HFFc6 (cell line): ENCODE results near the gene EFCAB6. TPM values are rescaled to one million over a fixed set of nuclear protein-coding genes. Genes with fewer than 3 reads are reported as not detected.
"Not testable (repeated sequence)": the region's sequence is repeated elsewhere in the genome, so short reads cannot be mapped to it uniquely, and the experiment has no call there.

ENCODE experiments used
- DNase-seq: peaks from one replicate; pipeline ENCODE4 v3.0.0-alpha.2; 2018
- H3K27ac Mint-ChIP-seq: 2 replicates; pipeline ENCODE4 v1.8.0; 2020; ENCODE audit warnings: mild to moderate bottlenecking, mixed read lengths
- H3K27me3 Mint-ChIP-seq: 2 replicates; pipeline ENCODE4 v1.8.0; 2021; ENCODE audit warnings: mild to moderate bottlenecking, moderate library complexity, mixed read lengths; ENCODE audit not compliant: insufficient read depth
- H3K36me3 Mint-ChIP-seq: 2 replicates; pipeline ENCODE4 v1.8.0; 2021; ENCODE audit warnings: low read depth, mixed read lengths
- H3K4me1 Mint-ChIP-seq: 2 replicates; pipeline ENCODE4 v1.8.0; 2020; ENCODE audit warnings: low read depth, mixed read lengths
- H3K4me3 Mint-ChIP-seq: 2 replicates; pipeline ENCODE4 v1.8.0; 2020; ENCODE audit warnings: mild to moderate bottlenecking, moderate library complexity, mixed read lengths
- H3K9me3 Mint-ChIP-seq: 2 replicates; pipeline ENCODE4 v1.8.0; 2020; ENCODE audit warnings: mild to moderate bottlenecking, mixed read lengths
- total RNA-seq, 6 experiments: library from RNA; stranded (reverse); fragmentation: NEBNext Ultra II Directional; extraction: Animal tissue kit (Norgen Biotek cat#: 25700); gene quantifications; 2 replicates in 1 of 6; 3 replicates in 5 of 6; pipeline ENCODE4 v1.2.3, GENCODE V29; 2021
- TF ChIP-seq, protein P1 (sequence below): fragments of 200-600 bp; sonication (generic); IDR thresholded peaks from 2 replicates; pipeline ENCODE4 v1.5.0; 2021; ENCODE audit warnings: antibody characterized with exemption, mild to moderate bottlenecking

The EFCAB6 gene
- total RNA-seq, 6 experiments from 2014 or later, result 0.33 to 0.95 (median 0.64) TPM

- no peaks in the 10 kb centered on the region for H3K4me1 Mint-ChIP-seq
- no peak overlapping the region for H3K4me3 Mint-ChIP-seq
- peaks cover 3% of the 10 kb centered on the region; the same call in 1 of the 2 replicates for H3K27me3 Mint-ChIP-seq
- no peak for DNase-seq
- H3K27ac Mint-ChIP-seq, result no peak overlapping the region
- peaks cover 67% of the 10 kb centered on the region for H3K9me3 Mint-ChIP-seq
- H3K36me3 Mint-ChIP-seq, result peaks cover 10% of the 10 kb centered on the region; the same call in 1 of the 2 replicates
- TF ChIP-seq, protein P1, sequence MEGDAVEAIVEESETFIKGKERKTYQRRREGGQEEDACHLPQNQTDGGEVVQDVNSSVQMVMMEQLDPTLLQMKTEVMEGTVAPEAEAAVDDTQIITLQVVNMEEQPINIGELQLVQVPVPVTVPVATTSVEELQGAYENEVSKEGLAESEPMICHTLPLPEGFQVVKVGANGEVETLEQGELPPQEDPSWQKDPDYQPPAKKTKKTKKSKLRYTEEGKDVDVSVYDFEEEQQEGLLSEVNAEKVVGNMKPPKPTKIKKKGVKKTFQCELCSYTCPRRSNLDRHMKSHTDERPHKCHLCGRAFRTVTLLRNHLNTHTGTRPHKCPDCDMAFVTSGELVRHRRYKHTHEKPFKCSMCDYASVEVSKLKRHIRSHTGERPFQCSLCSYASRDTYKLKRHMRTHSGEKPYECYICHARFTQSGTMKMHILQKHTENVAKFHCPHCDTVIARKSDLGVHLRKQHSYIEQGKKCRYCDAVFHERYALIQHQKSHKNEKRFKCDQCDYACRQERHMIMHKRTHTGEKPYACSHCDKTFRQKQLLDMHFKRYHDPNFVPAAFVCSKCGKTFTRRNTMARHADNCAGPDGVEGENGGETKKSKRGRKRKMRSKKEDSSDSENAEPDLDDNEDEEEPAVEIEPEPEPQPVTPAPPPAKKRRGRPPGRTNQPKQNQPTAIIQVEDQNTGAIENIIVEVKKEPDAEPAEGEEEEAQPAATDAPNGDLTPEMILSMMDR, result no peak
These were observed 145.6 kb downstream of the EFCAB6 start for GRCh38 chr22:43666457-43666856.

- Mint-ChIP-seq H3K9me3 (peaks cover 68% of the 10 kb centered on the region), H3K4me1 (no peaks in the 10 kb centered on the region), H3K27me3 (no peaks in the 10 kb centered on the region), H3K27ac (no peak overlapping the region), H3K4me3 (no peak overlapping the region), H3K36me3 (no peaks in the 10 kb centered on the region)
- DNase-seq, result no peak
- TF ChIP-seq, protein P1, result no peak
These were observed 153.3 kb downstream of the EFCAB6 start for GRCh38 chr22:43658823-43659222.

DNA sequence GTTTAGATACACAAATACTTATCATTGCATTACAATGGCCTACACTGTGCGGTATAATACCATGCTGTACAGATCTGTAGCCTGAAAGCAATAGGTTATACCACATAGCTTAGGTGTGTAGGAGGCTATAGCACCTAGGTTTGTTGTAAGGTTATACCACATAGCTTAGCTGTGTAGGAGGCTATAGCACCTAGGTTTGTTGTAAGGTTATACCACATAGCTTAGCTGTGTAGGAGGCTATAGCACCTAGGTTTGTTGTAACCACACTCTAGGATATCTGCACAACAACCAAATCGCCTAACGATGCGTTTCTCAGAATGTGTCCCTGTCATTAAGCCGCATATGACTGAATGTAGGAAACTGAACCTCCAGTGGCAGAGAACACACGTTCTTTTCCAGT lies 155.5 kb downstream of the EFCAB6 start:
- peaks cover 70% of the 10 kb centered on the region for H3K9me3 Mint-ChIP-seq
- H3K4me1 Mint-ChIP-seq, H3K36me3 Mint-ChIP-seq, H3K4me3 Mint-ChIP-seq, H3K27me3 Mint-ChIP-seq, DNase-seq, H3K27ac Mint-ChIP-seq: not testable (repeated sequence)

DNA sequence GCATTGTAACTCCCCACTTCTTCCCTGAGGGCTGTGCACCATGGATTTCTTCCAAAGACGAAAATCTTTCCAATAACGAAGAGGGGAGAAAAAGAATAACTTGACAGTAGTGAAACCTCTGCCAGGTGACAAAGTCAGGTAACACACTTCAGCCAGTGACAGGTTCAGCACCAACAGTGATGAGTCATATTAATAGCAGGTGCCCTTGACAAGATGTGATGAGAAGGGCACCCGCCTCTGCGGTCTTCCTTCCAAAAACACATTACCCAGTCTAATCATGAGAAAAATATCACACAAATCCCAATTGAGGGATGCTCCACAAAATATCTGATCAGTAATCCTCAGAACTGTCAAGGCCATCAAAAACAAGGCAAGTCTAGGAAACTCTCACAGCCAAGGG lies 157.8 kb downstream of the EFCAB6 start:
- Mint-ChIP-seq H3K4me1 (no peaks in the 10 kb centered on the region), H3K27ac (no peak overlapping the region), H3K36me3 (peaks cover 9% of the 10 kb centered on the region; the same call in 1 of the 2 replicates), H3K4me3 (no peak overlapping the region), H3K9me3 (peaks cover 75% of the 10 kb centered on the region), H3K27me3 (0 out of 2 replicates have a peak, but pooled peaks cover 2% of the 10 kb centered on the region)
- no peak for DNase-seq
- TF ChIP-seq, protein P1, result no peak

DNA sequence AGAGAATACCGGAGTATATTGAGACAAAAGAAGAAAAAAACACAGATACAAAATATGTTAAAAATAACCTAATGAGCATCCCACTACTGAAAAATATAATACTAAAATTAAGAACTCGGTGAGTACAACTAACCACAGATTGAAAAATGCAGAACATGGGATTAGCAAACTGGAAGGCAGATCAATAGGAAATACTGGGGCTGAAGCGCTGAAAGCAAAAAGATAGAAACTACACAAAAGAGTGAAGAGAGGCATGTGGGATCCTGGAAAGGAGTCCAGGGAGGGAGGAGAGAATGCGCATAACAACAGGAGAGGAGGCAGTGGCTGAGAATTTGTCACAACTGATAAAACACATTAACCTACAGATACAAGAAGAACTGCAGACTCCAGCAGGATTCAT lies 159.3 kb downstream of the EFCAB6 start:
- 0 out of 2 replicates have a peak, but pooled peaks cover 2% of the 10 kb centered on the region for H3K27me3 Mint-ChIP-seq
- H3K27ac Mint-ChIP-seq, result no peak overlapping the region
- TF ChIP-seq, protein P1, result no peak
- H3K4me1 Mint-ChIP-seq, result no peaks in the 10 kb centered on the region
- peaks cover 13% of the 10 kb centered on the region; the same call in 1 of the 2 replicates for H3K36me3 Mint-ChIP-seq
- no peak overlapping the region for H3K4me3 Mint-ChIP-seq
- DNase-seq, result no peak
- H3K9me3 Mint-ChIP-seq, result peaks cover 73% of the 10 kb centered on the region

DNA sequence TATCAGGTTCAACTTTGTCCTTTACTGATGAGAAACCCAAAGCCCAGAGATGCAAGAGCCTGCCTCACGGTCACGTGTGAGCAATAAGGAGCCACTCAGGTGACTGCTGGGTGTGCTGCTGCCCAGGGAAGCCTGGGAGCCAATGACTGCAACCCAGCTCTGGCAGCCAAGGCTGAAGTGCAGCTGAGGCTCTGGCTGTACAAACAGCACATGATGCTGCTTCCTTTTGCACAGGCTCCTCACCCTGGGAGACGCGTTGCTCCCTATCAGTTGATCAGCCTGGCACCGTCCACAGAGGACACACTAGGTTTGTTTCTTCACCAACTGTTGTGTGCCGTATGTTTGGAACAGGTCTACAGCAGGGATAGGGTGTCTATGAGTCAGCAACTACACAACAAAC lies 168.7 kb downstream of the EFCAB6 start:
- Mint-ChIP-seq H3K36me3 (peaks cover 13% of the 10 kb centered on the region), H3K9me3 (peaks cover 65% of the 10 kb centered on the region), H3K27me3 (peaks cover 4% of the 10 kb centered on the region; the same call in 1 of the 2 replicates), H3K4me1 (no peaks in the 10 kb centered on the region), H3K4me3 (no peak overlapping the region), H3K27ac (no peak overlapping the region)
- TF ChIP-seq, protein P1, result no peak
- DNase-seq, result no peak
